Testis (tissue), 3 donors: ENCODE measurements around the gene GPR39. TPM values are rescaled to one million over a fixed set of nuclear protein-coding genes. Genes with fewer than 3 reads are reported as not detected.

Source experiments
- DNase-seq: peaks from one replicate; pipeline ENCODE4 v3.0.0-alpha.2; 2019
- H3K27ac ChIP-seq, 2 donors: fragments of 200-600 bp; sonication (generic); one replicate each; pipeline ENCODE4 v1.5.1; 2019
- H3K27me3 ChIP-seq: fragments of 200-600 bp; sonication (generic); one replicate; pipeline ENCODE4 v1.5.1; 2019
- H3K36me3 ChIP-seq: fragments of 200-600 bp; sonication (generic); one replicate; pipeline ENCODE4 v1.5.1; 2017; ENCODE audit warnings: low read depth; ENCODE audit errors: missing control alignments
- H3K4me1 ChIP-seq: fragments of 200-600 bp; sonication (generic); one replicate; pipeline ENCODE4 v1.5.1; 2019
- H3K4me3 ChIP-seq, 2 donors: fragments of 200-600 bp; sonication (generic); one replicate each; pipeline ENCODE4 v1.5.1; 2017 to 2019
- H3K9me3 ChIP-seq: fragments of 200-600 bp; sonication (generic); one replicate; pipeline ENCODE4 v1.5.1; 2017
- CTCF ChIP-seq, 3 experiments: fragments of 450-650 bp in 2 of 3; fragments of 200-600 bp in 1 of 3; sonication (generic) in 1 of 3; IDR thresholded peaks; one replicate each; pipeline ENCODE4 v1.5.1; 2016 to 2019; ENCODE audit warnings: antibody characterized with exemption in 3 of 3, mild to moderate bottlenecking in 2 of 3, moderate library complexity in 1 of 3
- POLR2A ChIP-seq: fragments of 450-650 bp; IDR thresholded peaks from one replicate; pipeline ENCODE4 v1.6.1; 2017; ENCODE audit warnings: antibody characterized with exemption, mild to moderate bottlenecking, moderate library complexity
- WGBS, 2 donors: methylation state at CpG; one replicate each; pipeline ENCODE4 v1.1.5; 2018; 5-methylcytosine and 5-hydroxymethylcytosine counted together
- intact Hi-C: fragments of 100-400 bp; cut with DNase I; formaldehyde crosslinking; loops from one replicate; pipeline ENCODE4 v1.15.1; 2023; ENCODE audit warnings: low total_unique reads
- polyA plus RNA-seq: library from polyadenylated mRNA; stranded (reverse); fragments of 350-450 nt; fragmentation: Illumina TruSeq; extraction: RNeasy Lipid Tissue Mini Kit (QIAGEN cat#74804); gene quantifications from one replicate; pipeline ENCODE4 v1.2.3, GENCODE V29; 2014; ENCODE audit warnings: low read depth, low replicate concordance; ENCODE audit not compliant: insufficient read depth
- total RNA-seq, 2 donors: library from RNA; depleted of rRNA; stranded (reverse); fragments of >200 nt; gene quantifications; one replicate each; pipeline ENCODE4 v1.2.3, GENCODE V29; 2016

The GPR39 gene
- total and polyA plus RNA-seq, 3 donors from 2014 or later = 2.7 to 19.5 (median 4.0) TPM

- Histone ChIP-seq H3K4me3 (no peak overlapping the region), H3K36me3 (no peaks in the 10 kb centered on the region), H3K27me3 (no peaks in the 10 kb centered on the region), H3K27ac (no peak overlapping the region), H3K4me1 (no peaks in the 10 kb centered on the region), H3K9me3 (no peaks in the 10 kb centered on the region)
- WGBS, 2 donors = 40 to 54% methylated on average over 14 of the region's 14 CpGs
- DNase-seq = no peak
- intact Hi-C loops = no loop called here
- no peak for TF ChIP-seq CTCF (IDR thresholded peaks at IDR 0.05)
These were observed 169.5 kb downstream of the GPR39 start for GRCh38 chr2:132586101-132586511.

GRCh38 chr2:132586835-132587234 lies 170.2 kb downstream of the GPR39 start:
- TF ChIP-seq CTCF (IDR thresholded peaks at IDR 0.05) (no peak), POLR2A (no peak)
- intact Hi-C loops = no loop called here

DNA sequence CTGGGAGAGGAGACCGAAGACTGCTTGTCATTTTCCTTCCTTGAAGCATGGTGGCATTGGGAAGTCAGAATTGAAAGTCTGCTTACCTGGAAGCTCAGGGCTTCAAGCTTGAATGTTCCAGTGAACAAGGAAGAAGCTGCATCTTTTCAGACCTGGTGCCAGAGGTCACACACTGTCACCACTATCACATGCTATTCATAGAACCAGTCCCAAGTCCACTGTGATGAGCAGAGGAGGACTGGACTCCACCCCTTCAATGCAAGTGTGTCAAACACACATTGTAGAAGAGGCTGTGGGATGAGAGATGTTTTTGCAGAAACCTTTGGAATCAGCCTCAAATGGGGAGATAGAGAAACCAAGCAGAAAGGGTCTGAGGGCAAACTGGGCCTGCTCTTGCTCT lies 172.0 kb downstream of the GPR39 start:
- no peak for DNase-seq
- 94 to 100% methylated on average over 1 of the region's 1 CpG for WGBS, 2 donors
- no peaks in the 10 kb centered on the region for H3K4me1 ChIP-seq
- TF ChIP-seq POLR2A = no peak
- TF ChIP-seq CTCF (IDR thresholded peaks at IDR 0.05) = no peak
- intact Hi-C loops = no loop called here
- H3K27ac ChIP-seq = no peak overlapping the region
- H3K27me3 ChIP-seq = no peaks in the 10 kb centered on the region
- H3K9me3 ChIP-seq = no peaks in the 10 kb centered on the region
- no peak overlapping the region for H3K4me3 ChIP-seq
- H3K36me3 ChIP-seq = no peaks in the 10 kb centered on the region

More at GRCh38 chr2:132586835-132587234, 170.2 kb downstream of the GPR39 start:
- no peaks in the 10 kb centered on the region for H3K36me3 ChIP-seq
- 69 to 72% methylated on average over 3 of the region's 3 CpGs for WGBS, 2 donors
- no peak overlapping the region for H3K27ac ChIP-seq
- no peaks in the 10 kb centered on the region for H3K4me1 ChIP-seq
- no peak overlapping the region for H3K4me3 ChIP-seq
- DNase-seq = no peak
- H3K27me3 ChIP-seq = no peaks in the 10 kb centered on the region
- no peaks in the 10 kb centered on the region for H3K9me3 ChIP-seq

DNA sequence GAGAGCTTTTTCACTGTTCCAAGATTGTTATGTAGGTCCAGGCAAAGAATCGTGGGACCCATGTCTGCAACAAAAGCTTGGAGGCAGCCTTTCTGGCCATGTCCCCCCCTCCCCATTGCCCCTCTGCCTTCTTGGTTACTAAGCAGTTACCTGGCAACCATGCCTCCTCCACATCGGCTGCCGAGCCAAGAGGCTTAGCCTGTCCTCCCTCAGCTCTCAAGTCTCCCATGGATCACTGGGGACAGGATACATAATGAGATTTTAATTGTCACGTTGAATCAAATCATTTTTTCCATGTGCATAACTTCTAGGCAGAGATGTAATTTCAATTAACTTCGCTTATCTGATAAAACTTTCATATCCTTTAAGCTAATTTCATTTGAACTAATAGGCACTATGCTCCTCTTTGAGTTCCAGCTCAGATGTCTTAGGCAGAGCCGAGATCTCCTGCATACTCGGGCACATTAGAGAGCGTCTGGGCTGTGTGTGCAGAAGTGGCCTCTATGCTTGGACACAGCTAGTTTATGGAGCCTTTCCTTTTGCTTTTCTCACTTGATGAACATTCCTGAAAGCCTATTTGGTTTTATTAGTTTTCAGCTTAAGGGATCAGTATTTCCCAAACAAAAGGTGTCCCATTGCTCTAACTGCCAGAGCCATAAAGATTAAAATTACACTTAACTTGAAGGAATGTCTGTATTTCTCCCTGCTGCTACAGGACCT lies 172.7 kb downstream of the GPR39 start:
- no peaks in the 10 kb centered on the region for H3K9me3 ChIP-seq
- H3K27ac ChIP-seq = no peak overlapping the region
- no peaks in the 10 kb centered on the region for H3K4me1 ChIP-seq
- H3K36me3 ChIP-seq = no peaks in the 10 kb centered on the region
- 62 to 67% methylated on average over 8 of the region's 8 CpGs for WGBS, 2 donors
- intact Hi-C loops = no loop called here
- H3K4me3 ChIP-seq = no peak overlapping the region
- no peak for DNase-seq
- no peaks in the 10 kb centered on the region for H3K27me3 ChIP-seq
- TF ChIP-seq CTCF (IDR thresholded peaks at IDR 0.05) (no peak), POLR2A (no peak)

DNA sequence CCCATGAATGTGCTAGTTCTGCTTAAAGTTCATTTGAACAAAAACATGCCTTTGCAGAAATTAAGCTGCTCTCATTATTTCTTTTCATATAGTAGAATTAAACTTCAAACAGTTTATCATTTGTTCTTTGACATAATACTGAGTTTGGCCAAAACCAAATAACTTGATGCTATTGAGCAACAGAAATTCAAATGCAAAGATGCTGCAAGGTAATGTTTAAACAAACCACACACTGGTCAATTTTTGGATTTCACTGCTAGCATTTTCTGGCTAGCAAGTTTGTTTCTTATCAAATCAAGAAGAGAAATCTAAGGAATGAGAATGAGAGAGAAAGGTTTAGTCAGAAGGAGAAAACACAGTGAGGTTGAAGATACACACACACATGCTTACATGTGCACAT lies 173.4 kb downstream of the GPR39 start:
- no peaks in the 10 kb centered on the region for H3K9me3 ChIP-seq
- no peak overlapping the region for H3K4me3 ChIP-seq
- no peaks in the 10 kb centered on the region for H3K27me3 ChIP-seq
- no peaks in the 10 kb centered on the region for H3K4me1 ChIP-seq
- TF ChIP-seq POLR2A = no peak
- no peak for TF ChIP-seq CTCF (IDR thresholded peaks at IDR 0.05)
- no peaks in the 10 kb centered on the region for H3K36me3 ChIP-seq
- no peak for DNase-seq
- no peak overlapping the region for H3K27ac ChIP-seq
- intact Hi-C loops = no loop called here
